Keratinocyte (primary cell): Measurements from ENCODE around the gene CHEK2. TPM values are rescaled to one million over a fixed set of nuclear protein-coding genes. Genes with fewer than 3 reads are reported as not detected.
"Not testable (repeated sequence)": the region's sequence is repeated elsewhere in the genome, so short reads cannot be mapped to it uniquely, and the experiment has no call there.

Experiments used
- DNase-seq: peaks from one replicate; pipeline ENCODE4 v3.0.0-alpha.2; 2011; ENCODE audit warnings: low read depth, missing footprints, low spot score
- FAIRE-seq: peaks from 2 replicates; lab custom pipeline; 2011; peaks lifted over from hg19 to GRCh38; lab: Jason Lieb, UNC
- H2AFZ ChIP-seq: 2 replicates; pipeline ENCODE4 v1.6.0; 2012; ENCODE audit warnings: low read length, control low read depth, inconsistent platforms; ENCODE audit not compliant: control insufficient read depth
- H3K27ac ChIP-seq: 2 replicates; pipeline ENCODE4 v1.5.1; 2011; ENCODE audit warnings: low read length; ENCODE audit not compliant: control insufficient read depth, insufficient read depth
- H3K27me3 ChIP-seq: 3 replicates; pipeline ENCODE4 v1.6.0; 2011; ENCODE audit warnings: low read length; ENCODE audit not compliant: control insufficient read depth, insufficient read depth; ENCODE audit errors: extremely low read depth
- H3K36me3 ChIP-seq, 2 experiments: 2 replicates in 1 of 2; 3 replicates in 1 of 2; pipeline ENCODE4 v1.5.1; 2011; ENCODE audit warnings: low read length in 2 of 2, mild to moderate bottlenecking in 1 of 2; ENCODE audit not compliant: control insufficient read depth in 2 of 2, insufficient read depth in 2 of 2; ENCODE audit errors: extremely low read depth in 1 of 2
- H3K4me1 ChIP-seq: 3 replicates; pipeline ENCODE4 v1.5.1; 2011; ENCODE audit warnings: low read length; ENCODE audit not compliant: control insufficient read depth, insufficient read depth; ENCODE audit errors: extremely low read depth
- H3K4me2 ChIP-seq: 3 replicates; pipeline ENCODE4 v1.6.0; 2011; ENCODE audit warnings: low read depth, low read length; ENCODE audit not compliant: control insufficient read depth, insufficient read depth; ENCODE audit errors: extremely low read depth
- H3K4me3 ChIP-seq, 3 experiments: fragments of 200-600 bp in 1 of 3; sonication (generic) in 1 of 3; 2 replicates in 2 of 3; 3 replicates in 1 of 3; pipeline ENCODE4 v1.5.1; 2011 to 2016; ENCODE audit warnings: low read length in 3 of 3, mild to moderate bottlenecking in 3 of 3, control low read depth in 2 of 3, inconsistent platforms in 1 of 3, low read depth in 1 of 3, mixed read lengths in 1 of 3, mixed run types in 1 of 3, moderate library complexity in 1 of 3; ENCODE audit not compliant: control insufficient read depth in 2 of 3, insufficient read depth in 2 of 3; ENCODE audit errors: extremely low read depth in 1 of 3
- H3K79me2 ChIP-seq: 2 replicates; pipeline ENCODE4 v1.6.0; 2012; ENCODE audit warnings: low read length; ENCODE audit not compliant: control insufficient read depth, insufficient read depth
- H3K9ac ChIP-seq: 3 replicates; pipeline ENCODE4 v1.6.0; 2011; ENCODE audit warnings: low read length; ENCODE audit not compliant: control insufficient read depth, insufficient read depth; ENCODE audit errors: extremely low read depth
- H3K9me1 ChIP-seq: 3 replicates; pipeline ENCODE4 v1.6.0; 2011; ENCODE audit warnings: low read length; ENCODE audit not compliant: control insufficient read depth, insufficient read depth; ENCODE audit errors: extremely low read depth
- H3K9me3 ChIP-seq: 2 replicates; pipeline ENCODE4 v1.5.1; 2012; ENCODE audit warnings: low read depth, low read length; ENCODE audit not compliant: control insufficient read depth
- H4K20me1 ChIP-seq: 3 replicates; pipeline ENCODE4 v1.6.0; 2011; ENCODE audit warnings: low read length; ENCODE audit not compliant: control insufficient read depth, insufficient read depth; ENCODE audit errors: extremely low read depth
- EZH2 ChIP-seq: IDR thresholded peaks from one replicate; pipeline ENCODE4 v1.6.1; 2012; ENCODE audit warnings: inconsistent platforms, mild to moderate bottlenecking, low read length, moderate library complexity
- dilution Hi-C: fragments of 300-500 bp; cut with MboI; formaldehyde crosslinking; loops from one replicate; pipeline ENCODE4 v1.7.0; 2020; ENCODE audit warnings: low sequenced_read_pairs; ENCODE audit not compliant: extremely low pct_ligation_motif_present
- polyA plus RNA-seq, 5 experiments: library from polyadenylated mRNA; depleted of rRNA in 3 of 5; stranded (reverse) in 3 of 5; stranded (forward) in 1 of 5; unstranded in 1 of 5; fragments of >200 nt; gene quantifications; 1 replicate in 1 of 5; 2 replicates in 3 of 5; 3 replicates in 1 of 5; pipeline versions ENCODE4 v1.2.1 to v1.2.3, GENCODE V29; 2011 to 2012; ENCODE audit warnings: missing spikeins in 2 of 5, low read depth in 1 of 5, low replicate concordance in 1 of 5
- TF ChIP-seq, protein P1 (sequence below), 3 experiments: IDR thresholded peaks in 1 of 3; conservative IDR thresholded peaks in 1 of 3; optimal IDR thresholded peaks in 1 of 3; 2 replicates in 2 of 3; 3 replicates in 1 of 3; pipeline versions ENCODE3 to v1.5.1; 2011; ENCODE audit warnings: low read length in 3 of 3, mild to moderate bottlenecking in 3 of 3, moderate library complexity in 2 of 3, control low read depth in 1 of 3, inconsistent platforms in 1 of 3; ENCODE audit not compliant: insufficient read depth in 2 of 3; ENCODE audit errors: extremely low read depth in 1 of 3

The CHEK2 gene
- polyA plus RNA-seq, 1 donor (not counting 4 experiments of a cell fraction or from before 2014, with no cell fraction given): 28.2 TPM

DNA sequence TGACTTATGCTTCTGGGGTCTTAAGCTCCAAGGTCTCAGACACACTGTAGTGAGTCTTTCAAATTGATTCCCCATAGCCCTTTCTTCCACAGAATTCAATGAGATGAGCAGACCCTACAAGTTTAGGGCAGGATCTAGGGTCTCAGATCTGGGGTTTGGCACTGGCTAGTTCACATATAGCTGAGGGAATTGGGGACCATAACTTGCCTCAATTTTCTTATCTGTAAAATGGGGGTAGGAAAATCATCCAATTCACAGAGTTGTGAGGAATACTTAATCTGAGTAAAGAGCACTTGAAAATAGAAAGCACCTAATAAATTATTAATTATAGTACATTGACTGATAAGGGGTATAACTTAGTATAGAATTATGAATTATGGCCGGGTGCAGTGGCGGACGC is 25.0 kb upstream of the CHEK2 start:
- H3K36me3 ChIP-seq: no peaks in the 10 kb centered on the region
- H2AFZ ChIP-seq: no peak overlapping the region
- TF ChIP-seq, protein P1, sequence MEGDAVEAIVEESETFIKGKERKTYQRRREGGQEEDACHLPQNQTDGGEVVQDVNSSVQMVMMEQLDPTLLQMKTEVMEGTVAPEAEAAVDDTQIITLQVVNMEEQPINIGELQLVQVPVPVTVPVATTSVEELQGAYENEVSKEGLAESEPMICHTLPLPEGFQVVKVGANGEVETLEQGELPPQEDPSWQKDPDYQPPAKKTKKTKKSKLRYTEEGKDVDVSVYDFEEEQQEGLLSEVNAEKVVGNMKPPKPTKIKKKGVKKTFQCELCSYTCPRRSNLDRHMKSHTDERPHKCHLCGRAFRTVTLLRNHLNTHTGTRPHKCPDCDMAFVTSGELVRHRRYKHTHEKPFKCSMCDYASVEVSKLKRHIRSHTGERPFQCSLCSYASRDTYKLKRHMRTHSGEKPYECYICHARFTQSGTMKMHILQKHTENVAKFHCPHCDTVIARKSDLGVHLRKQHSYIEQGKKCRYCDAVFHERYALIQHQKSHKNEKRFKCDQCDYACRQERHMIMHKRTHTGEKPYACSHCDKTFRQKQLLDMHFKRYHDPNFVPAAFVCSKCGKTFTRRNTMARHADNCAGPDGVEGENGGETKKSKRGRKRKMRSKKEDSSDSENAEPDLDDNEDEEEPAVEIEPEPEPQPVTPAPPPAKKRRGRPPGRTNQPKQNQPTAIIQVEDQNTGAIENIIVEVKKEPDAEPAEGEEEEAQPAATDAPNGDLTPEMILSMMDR (optimal IDR thresholded peaks at IDR 0.05 in 1 of 3, IDR thresholded peaks at IDR 0.05 in 1 of 3, conservative IDR thresholded peaks at IDR 0.05 in 1 of 3; ENCODE audit: extremely low read depth in 1 of 3, insufficient read depth in 2 of 3, low read length in 3 of 3): no peak
- TF ChIP-seq EZH2: no peak
- H3K4me1 ChIP-seq: peaks cover 6% of the 10 kb centered on the region
- dilution Hi-C loops: no loop called here
- H3K4me2 ChIP-seq: no peak overlapping the region
- H3K4me3 ChIP-seq: no peak overlapping the region
- no peak overlapping the region for H3K9ac ChIP-seq
- H3K79me2 ChIP-seq: no peaks in the 10 kb centered on the region
- no peak for DNase-seq
- FAIRE-seq: no peak
- H3K27me3 ChIP-seq: no peaks in the 10 kb centered on the region
- no peaks in the 10 kb centered on the region for H3K9me1 ChIP-seq
- H3K9me3 ChIP-seq: no peaks in the 10 kb centered on the region
- no peak overlapping the region for H3K27ac ChIP-seq
- no peaks in the 10 kb centered on the region for H4K20me1 ChIP-seq

DNA sequence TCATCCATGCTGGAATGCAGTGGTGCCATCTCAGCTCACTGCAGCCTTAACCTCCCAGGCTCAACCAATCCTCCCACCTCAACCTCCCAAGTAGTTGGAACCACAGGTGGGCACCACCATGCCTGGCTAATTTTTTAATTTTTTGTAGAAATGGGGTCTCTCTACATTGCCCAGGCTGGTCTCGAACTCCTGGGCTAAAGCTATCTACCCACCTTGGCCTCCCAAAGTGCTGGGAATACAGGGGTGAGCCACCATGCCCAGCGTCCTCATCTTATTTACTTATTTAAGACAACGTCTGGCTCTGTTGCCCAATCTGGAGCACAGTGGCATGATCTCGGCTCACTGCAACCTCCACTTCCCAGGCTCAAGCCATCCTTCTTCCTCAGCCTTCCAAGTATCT is 20.4 kb upstream of the CHEK2 start:
- H3K9ac ChIP-seq, H3K36me3 ChIP-seq, H3K9me3 ChIP-seq, dilution Hi-C loops, FAIRE-seq, H3K79me2 ChIP-seq, H3K4me2 ChIP-seq, H2AFZ ChIP-seq, H3K27ac ChIP-seq, H3K27me3 ChIP-seq, H4K20me1 ChIP-seq, H3K4me1 ChIP-seq, H3K4me3 ChIP-seq, H3K9me1 ChIP-seq, DNase-seq: not testable (repeated sequence)

DNA sequence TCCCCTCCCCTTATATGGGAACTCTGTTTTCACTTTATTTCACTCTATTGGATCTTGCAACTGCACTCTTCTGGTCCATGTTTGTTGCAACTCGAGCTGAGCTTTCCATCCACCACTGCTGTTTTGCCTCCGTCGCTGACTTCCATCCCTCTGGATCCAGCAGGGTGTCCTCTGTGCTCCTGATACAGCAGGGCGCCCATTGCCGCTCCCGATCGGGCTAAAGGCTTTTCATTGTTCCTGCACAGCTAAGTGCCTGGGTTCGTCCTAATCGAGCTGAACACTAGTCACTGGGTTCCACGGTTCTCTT is 19.8 kb upstream of the CHEK2 start:
- Histone ChIP-seq H3K79me2 (no peaks in the 10 kb centered on the region), H3K9me3 (no peaks in the 10 kb centered on the region), H3K4me1 (no peaks in the 10 kb centered on the region), H3K27me3 (no peaks in the 10 kb centered on the region), H2AFZ (no peak overlapping the region), H3K4me2 (no peak overlapping the region), H3K36me3 (no peaks in the 10 kb centered on the region), H3K4me3 (no peak overlapping the region), H3K9ac (no peak overlapping the region), H3K9me1 (no peaks in the 10 kb centered on the region), H3K27ac (no peak overlapping the region), H4K20me1 (no peaks in the 10 kb centered on the region)
- no peak for TF ChIP-seq EZH2
- TF ChIP-seq, protein P1 (optimal IDR thresholded peaks at IDR 0.05 in 1 of 3, IDR thresholded peaks at IDR 0.05 in 1 of 3, conservative IDR thresholded peaks at IDR 0.05 in 1 of 3; ENCODE audit: extremely low read depth in 1 of 3, insufficient read depth in 2 of 3, low read length in 3 of 3): no peak
- dilution Hi-C loops: no loop called here
- FAIRE-seq (no peak), DNase-seq (no peak)
